Mesodermal cell (in vitro differentiated cells): Measurements from ENCODE around the gene AEBP1.

ENCODE experiments used
- H3K27ac ChIP-seq: 2 replicates; pipeline ENCODE4 v1.7.0; 2013; ENCODE audit warnings: mild to moderate bottlenecking, low read depth, low read length, moderate library complexity; ENCODE audit not compliant: severe bottlenecking
- H3K36me3 ChIP-seq: 2 replicates; pipeline ENCODE4 v1.7.1; 2013; ENCODE audit warnings: mild to moderate bottlenecking, low read length, moderate library complexity; ENCODE audit not compliant: control insufficient read depth, insufficient read depth
- H3K4me1 ChIP-seq: one replicate; pipeline ENCODE4 v1.7.1; 2013; ENCODE audit warnings: mild to moderate bottlenecking, low read length; ENCODE audit not compliant: insufficient read depth, control insufficient read depth, poor library complexity, severe bottlenecking
- H3K4me3 ChIP-seq: 2 replicates; pipeline ENCODE4 v1.7.0; 2013; ENCODE audit warnings: low read length, control low read depth, mild to moderate bottlenecking; ENCODE audit not compliant: insufficient read depth, poor library complexity, severe bottlenecking; ENCODE audit errors: extremely low read depth
- H3K9me3 ChIP-seq: 2 replicates; pipeline ENCODE4 v1.7.1; 2013; ENCODE audit warnings: mild to moderate bottlenecking, low read length, moderate library complexity; ENCODE audit not compliant: control insufficient read depth
- WGBS, 2 experiments: methylation state at CpG; one replicate each; pipeline ENCODE4 v1.1.5; 2013; ENCODE audit warnings: missing lambda C conversion rate in 2 of 2; ENCODE audit not compliant: insufficient coverage in 2 of 2; 5-methylcytosine and 5-hydroxymethylcytosine counted together

AEBP1 gene

DNA sequence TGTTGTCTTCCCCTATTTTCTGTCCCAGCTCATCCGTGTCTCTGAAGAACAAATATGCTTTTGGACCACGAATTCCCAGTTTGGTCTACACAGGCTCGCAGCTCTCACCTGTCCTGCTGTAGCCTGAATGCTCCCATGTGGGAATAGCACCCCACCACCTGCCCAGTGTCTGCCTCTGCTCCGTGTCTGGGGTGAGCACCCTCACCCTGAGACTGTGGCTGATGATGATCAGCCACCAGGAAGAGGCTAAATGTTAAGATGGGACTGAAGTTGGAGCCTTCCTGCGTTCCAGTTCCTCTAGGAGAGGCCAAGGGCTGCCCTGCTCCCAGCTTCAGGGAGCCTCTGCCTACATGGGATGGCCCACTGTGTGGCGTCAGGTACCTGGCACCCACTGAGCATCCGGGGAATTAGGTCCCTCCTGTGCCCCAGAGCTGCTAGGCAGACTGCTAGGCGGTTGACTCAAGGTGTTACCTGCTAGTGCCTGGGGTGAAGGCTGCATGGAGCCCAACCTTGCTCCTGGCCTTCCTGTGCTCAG, 42.4 kb upstream of the AEBP1 start:
- 96 to 98% methylated on average over 6 to 8 of the region's 8 CpGs for WGBS, 2 experiments
- Histone ChIP-seq H3K27ac (no peak overlapping the region), H3K36me3 (peaks cover 58% of the 10 kb centered on the region), H3K4me3 (no peak overlapping the region), H3K9me3 (no peaks in the 10 kb centered on the region), H3K4me1 (peaks cover 7% of the 10 kb centered on the region)

- 94 to 99% methylated on average over 8 of the region's 11 CpGs for WGBS, 2 experiments
- H3K9me3 ChIP-seq: no peaks in the 10 kb centered on the region
- H3K4me1 ChIP-seq: peaks cover 7% of the 10 kb centered on the region
- no peak overlapping the region for H3K27ac ChIP-seq
- no peak overlapping the region for H3K4me3 ChIP-seq
- peaks cover 52% of the 10 kb centered on the region for H3K36me3 ChIP-seq
Observed at GRCh38 chr7:44062180-44062902, 41.8 kb upstream of the AEBP1 start.

DNA sequence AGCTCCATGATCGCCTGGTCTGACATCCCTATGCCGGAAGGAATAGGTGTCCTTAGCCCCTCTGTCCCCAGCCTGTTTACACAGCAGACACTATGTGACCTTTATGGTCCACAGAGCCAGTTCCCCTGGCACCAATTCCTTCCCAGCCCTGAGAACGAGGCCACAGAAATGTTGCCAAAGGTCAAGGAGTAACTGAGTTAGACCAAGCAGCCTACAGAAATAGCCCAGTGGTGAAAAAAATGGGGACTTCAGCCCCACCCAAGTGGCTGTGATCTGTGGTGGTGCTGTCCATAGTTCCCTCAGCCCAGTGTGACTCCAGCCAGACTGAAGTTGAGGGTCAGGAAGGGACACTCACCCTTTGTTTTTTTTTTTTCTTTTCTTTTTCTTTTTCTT, 41.2 kb upstream of the AEBP1 start:
- Histone ChIP-seq H3K4me1 (peaks cover 7% of the 10 kb centered on the region), H3K9me3 (no peaks in the 10 kb centered on the region), H3K36me3 (peaks cover 47% of the 10 kb centered on the region), H3K4me3 (no peak overlapping the region), H3K27ac (no peak overlapping the region)
- 100% methylated on average over 3 of the region's 3 CpGs for WGBS, 2 experiments

DNA sequence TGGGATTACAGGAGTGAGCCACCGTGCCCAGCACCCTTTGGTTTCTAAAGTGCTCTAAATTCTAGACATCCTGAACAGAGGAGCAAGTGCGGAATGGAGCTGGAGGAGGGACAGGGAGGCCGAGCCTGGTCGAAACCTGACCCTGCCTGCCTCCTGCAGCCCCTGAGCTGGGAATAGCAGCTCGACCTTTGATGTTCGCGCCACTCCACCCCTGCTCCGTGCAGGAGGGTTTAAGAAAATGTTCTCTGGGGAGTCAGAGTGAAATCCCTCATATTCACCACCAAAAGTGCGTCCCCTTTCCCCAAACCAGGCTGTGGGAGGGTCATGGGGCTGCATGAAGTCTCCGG, 40.6 kb upstream of the AEBP1 start:
- H3K9me3 ChIP-seq: no peaks in the 10 kb centered on the region
- no peak overlapping the region for H3K4me3 ChIP-seq
- peaks cover 7% of the 10 kb centered on the region for H3K4me1 ChIP-seq
- H3K36me3 ChIP-seq: peaks cover 41% of the 10 kb centered on the region
- 28 to 44% methylated on average over 3 to 7 of the region's 10 CpGs for WGBS, 2 experiments
- no peak overlapping the region for H3K27ac ChIP-seq

DNA sequence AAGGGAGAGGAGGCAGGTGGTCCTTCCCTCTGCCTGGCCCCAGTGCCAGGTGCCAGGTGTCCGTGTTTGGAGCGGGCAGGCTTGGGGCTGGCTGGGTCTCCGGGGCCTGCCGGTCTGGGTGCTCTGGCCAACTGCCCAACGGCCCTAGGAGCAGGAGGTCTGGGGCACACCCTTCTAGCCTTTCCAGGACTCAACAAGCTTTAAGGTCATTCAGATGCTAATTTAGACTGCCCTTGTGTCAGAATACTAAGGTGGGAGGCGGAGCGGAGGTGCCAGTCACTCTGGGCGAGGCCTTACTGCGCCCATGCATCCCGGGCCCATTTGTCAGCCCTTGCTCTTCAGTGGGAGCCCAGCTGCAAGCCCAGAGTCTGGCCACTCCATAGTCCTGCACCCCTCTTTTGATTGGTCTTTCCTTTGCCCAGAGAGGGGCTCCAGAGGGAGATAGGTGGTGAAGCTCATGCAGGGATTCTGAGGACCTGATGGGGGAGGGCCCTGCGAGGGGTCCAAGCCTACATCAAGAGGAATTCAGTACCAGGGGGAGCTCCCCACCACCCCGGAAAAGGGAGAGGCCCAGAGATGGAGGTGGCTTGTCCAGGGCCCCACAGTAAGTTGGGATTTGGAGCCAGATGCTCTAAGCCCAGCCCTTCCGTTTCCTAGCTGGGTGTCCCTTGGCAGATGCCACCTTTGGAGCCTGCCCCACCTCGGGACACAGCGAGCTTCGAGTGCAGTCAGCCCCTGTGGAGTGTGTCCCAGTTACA, 40.1 kb upstream of the AEBP1 start:
- 30 to 43% methylated on average over 10 to 16 of the region's 16 CpGs for WGBS, 2 experiments
- Histone ChIP-seq H3K27ac (no peak overlapping the region), H3K9me3 (no peaks in the 10 kb centered on the region), H3K36me3 (peaks cover 35% of the 10 kb centered on the region), H3K4me3 (no peak overlapping the region), H3K4me1 (peaks cover 7% of the 10 kb centered on the region)

DNA sequence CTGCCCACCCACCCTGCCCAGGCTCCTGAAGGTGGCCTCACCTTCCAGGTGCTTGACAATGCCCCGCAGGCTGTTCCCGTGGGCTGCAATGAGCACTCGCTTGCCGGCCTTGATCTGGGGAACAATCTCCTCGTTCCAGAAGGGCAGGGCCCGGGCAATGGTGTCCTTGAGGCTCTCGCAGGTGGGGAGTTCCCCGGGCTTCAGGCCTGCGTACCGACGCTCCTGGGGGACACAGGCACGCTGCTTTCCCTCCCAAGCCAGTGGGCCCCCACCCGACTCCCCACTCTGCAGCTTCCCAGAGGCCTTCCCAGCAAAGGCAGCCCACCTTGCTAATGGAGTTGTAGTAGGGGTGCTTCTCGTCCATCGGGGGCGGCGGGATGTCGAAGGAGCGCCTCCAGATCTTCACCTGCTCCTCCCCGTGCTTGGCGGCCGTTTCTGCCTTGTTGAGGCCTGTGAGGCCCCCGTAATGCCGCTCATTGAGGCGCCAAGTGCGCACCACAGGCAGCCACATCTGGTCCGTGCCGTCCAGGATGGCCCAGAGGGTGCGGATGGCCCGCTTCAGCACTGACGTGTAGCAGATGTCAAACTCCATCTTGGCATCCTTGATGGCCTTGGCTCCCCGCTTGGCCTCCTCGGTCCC, 39.2 kb upstream of the AEBP1 start:
- 82% methylated on average over 25 to 29 of the region's 33 CpGs for WGBS, 2 experiments
- H3K9me3 ChIP-seq: no peaks in the 10 kb centered on the region
- H3K4me1 ChIP-seq: peaks cover 7% of the 10 kb centered on the region
- H3K36me3 ChIP-seq: peaks cover 27% of the 10 kb centered on the region
- H3K27ac ChIP-seq: no peak overlapping the region
- H3K4me3 ChIP-seq: no peak overlapping the region

- peaks cover 20% of the 10 kb centered on the region for H3K36me3 ChIP-seq
- H3K4me3 ChIP-seq: no peak within 1 kb of the TSS
- WGBS, 2 experiments: 52 to 53% methylated on average over 9 to 12 of the region's 14 CpGs
- peaks cover 7% of the 10 kb centered on the region for H3K4me1 ChIP-seq
- no peaks in the 10 kb centered on the region for H3K9me3 ChIP-seq
- H3K27ac ChIP-seq: no peak within 1 kb of the TSS
Observed at GRCh38 chr7:44065431-44066110, 38.6 kb upstream of the AEBP1 start, which contains the start of gene PGAM2. PGAM2 (minus strand) TSS chr7:44065567; CDS start chr7:44065529, 38 bp downstream.

- 34 to 51% methylated on average over 3 to 5 of the region's 6 CpGs for WGBS, 2 experiments
- Histone ChIP-seq H3K9me3 (no peaks in the 10 kb centered on the region), H3K36me3 (peaks cover 15% of the 10 kb centered on the region), H3K4me1 (peaks cover 7% of the 10 kb centered on the region), H3K4me3 (no peak overlapping the region), H3K27ac (no peak overlapping the region)
Observed at GRCh38 chr7:44066111-44066460, 38.1 kb upstream of the AEBP1 start.

DNA sequence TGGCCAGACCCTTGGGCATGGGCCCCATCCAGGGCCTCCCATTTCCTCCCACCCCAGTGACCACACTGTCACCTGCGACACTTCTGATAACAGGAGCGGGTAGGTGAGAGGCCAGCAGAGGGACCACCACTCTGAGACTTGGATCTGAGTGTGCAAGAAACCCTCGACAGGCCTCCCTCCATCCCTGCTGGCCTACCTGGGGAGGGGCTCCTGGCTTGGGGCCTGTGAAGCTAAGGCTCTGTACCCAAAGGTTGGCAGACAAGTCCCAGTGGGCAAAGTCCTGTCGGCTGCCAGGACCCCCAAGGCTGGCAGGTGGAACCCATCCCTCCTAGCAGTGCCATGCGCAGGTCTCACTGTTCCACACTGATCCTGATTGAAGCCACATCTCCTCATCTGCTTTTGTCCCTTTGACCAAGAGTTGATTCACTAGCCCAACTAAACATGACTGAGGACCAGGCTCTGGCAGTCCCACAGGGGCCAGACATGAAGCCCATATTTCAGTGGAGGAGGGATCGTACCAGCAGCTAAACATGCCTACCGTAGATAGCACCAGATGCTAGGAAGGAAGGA, 37.6 kb upstream of the AEBP1 start:
- Histone ChIP-seq H3K4me1 (peaks cover 7% of the 10 kb centered on the region), H3K36me3 (peaks cover 10% of the 10 kb centered on the region), H3K4me3 (no peak overlapping the region), H3K27ac (no peak overlapping the region), H3K9me3 (no peaks in the 10 kb centered on the region)
- WGBS, 2 experiments: 85 to 89% methylated on average over 5 to 6 of the region's 7 CpGs
